SK-MEL-5 (cell line): ENCODE data around the gene ENAH. TPM values are rescaled to one million over a fixed set of nuclear protein-coding genes. Genes with fewer than 3 reads are reported as not detected.

Experiments
- DNase-seq: peaks from one replicate; pipeline ENCODE4 v3.0.0-alpha.2; 2016; ENCODE audit warnings: low read depth, low spot score
- in situ Hi-C: cut with HindIII; loops from 2 replicates; pipeline ENCODE4 v1.10.0; 2016; ENCODE audit warnings: low sequenced_read_pairs, high pct_unique_total_duplicates, low pct_unique_long_range_greater_than_20kb
- total RNA-seq: library from RNA; depleted of rRNA; stranded (reverse); fragments of >200 nt; shearing (Covaris generic); gene quantifications from 2 replicates; pipeline ENCODE4 v1.2.3, GENCODE V29; 2014; rRNA removed

Gene ENAH
- total RNA-seq, 1 experiment from 2014 or later, result 113 TPM

GRCh38 chr1:225449261-225449660 is 203.7 kb downstream of the ENAH start:
- DNase-seq, result no peak
- in situ Hi-C loops, result no loop called here

- DNase-seq, result no peak
- in situ Hi-C loops, result no loop called here
Observed at GRCh38 chr1:225448146-225448805, 204.6 kb downstream of the ENAH start.

- in situ Hi-C loops, result no loop called here
Observed at GRCh38 chr1:225447650-225448089, 205.3 kb downstream of the ENAH start.

GRCh38 chr1:225446981-225447615 is 205.8 kb downstream of the ENAH start:
- DNase-seq, result no peak
- in situ Hi-C loops, result no loop called here

More at GRCh38 chr1:225447650-225448089, 205.3 kb downstream of the ENAH start:
- no peak for DNase-seq

- in situ Hi-C loops, result no loop called here
- no peak for DNase-seq
Observed at GRCh38 chr1:225446595-225446960, 206.3 kb downstream of the ENAH start.

GRCh38 chr1:225445639-225446594 is 207.0 kb downstream of the ENAH start:
- no peak for DNase-seq
- in situ Hi-C loops, result no loop called here

GRCh38 chr1:225442123-225442505 is 210.8 kb downstream of the ENAH start:
- in situ Hi-C loops, result no loop called here
- DNase-seq, result no peak

- no peak for DNase-seq
- in situ Hi-C loops, result no loop called here
Observed at GRCh38 chr1:225441314-225442122, 211.4 kb downstream of the ENAH start.

GRCh38 chr1:225440380-225441221 is 212.3 kb downstream of the ENAH start:
- DNase-seq, result no peak
- in situ Hi-C loops, result no loop called here

- in situ Hi-C loops, result no loop called here
- DNase-seq, result peak; percentile 72
Observed at GRCh38 chr1:225437710-225438437, 215.0 kb downstream of the ENAH start.

Other genes with a start within 250 kb of the ENAH start
- gene LBR, start 225.1 kb downstream of the ENAH start, total RNA-seq, result 44.0 and 58.6 TPM in 2 replicates
- gene SRP9, start 124.7 kb upstream of the ENAH start, total RNA-seq, result 251 and 258 TPM in 2 replicates
- 20.7 and 21.8 TPM in 2 replicates for gene EPHX1, start 157.0 kb upstream of the ENAH start, total RNA-seq
- gene TMEM63A, start 229.3 kb upstream of the ENAH start, total RNA-seq, result 7.4 and 11.6 TPM in 2 replicates
- gene LEFTY1, start 236.0 kb upstream of the ENAH start, total RNA-seq, result not detected in 2 replicates